IPS DF 19.7 (cell line): ENCODE measurements around the gene SRRM1.
"Not testable (repeated sequence)": the region's sequence is repeated elsewhere in the genome, so short reads cannot be mapped to it uniquely, and the experiment has no call there.

Experiments
- DNase-seq: peaks from one replicate; pipeline ENCODE4 v3.0.0-alpha.2; 2013; ENCODE audit warnings: low read depth, low spot score

SRRM1 gene

GRCh38 chr1:24643363-24644099 is 429 bp downstream of the SRRM1 start:
- no peak for DNase-seq

DNA sequence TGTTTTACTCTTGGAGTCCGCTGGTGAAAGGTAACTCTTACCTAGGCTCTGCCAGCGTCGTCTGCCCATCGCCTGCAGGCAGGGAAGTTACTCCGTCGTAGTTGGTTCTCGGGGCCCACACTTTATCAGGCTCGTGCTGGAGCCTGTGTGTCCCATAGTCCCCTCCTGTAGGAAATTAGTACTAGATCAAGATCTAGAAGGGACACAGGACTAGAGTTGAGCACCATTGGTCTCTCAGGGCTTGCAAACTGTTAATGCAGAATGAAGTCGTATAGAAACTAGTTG is 940 bp downstream of the SRRM1 start:
- DNase-seq = no peak

DNA sequence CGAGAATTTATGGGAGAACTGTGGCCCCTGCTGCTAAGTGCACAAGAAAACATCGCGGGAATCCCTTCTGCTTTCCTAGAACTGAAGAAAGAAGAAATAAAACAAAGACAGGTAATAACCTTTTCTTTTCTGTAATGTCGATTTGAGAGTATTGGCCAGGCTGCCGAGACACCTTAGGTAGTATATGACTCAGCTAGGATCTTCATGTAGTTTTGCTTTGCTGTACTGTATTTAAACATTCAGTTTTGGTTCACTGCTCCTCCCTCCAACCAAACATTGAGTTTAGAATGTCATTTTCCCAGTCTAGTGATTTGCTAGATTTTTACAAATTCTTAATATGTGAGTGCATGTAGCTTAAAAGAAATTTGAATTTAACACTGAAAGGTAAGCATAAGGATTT is 5.8 kb downstream of the SRRM1 start:
- DNase-seq = no peak

- DNase-seq = no peak
These were observed 9.3 kb downstream of the SRRM1 start for GRCh38 chr1:24652382-24652781.

- DNase-seq = no peak
These were observed 10.9 kb downstream of the SRRM1 start for GRCh38 chr1:24654010-24654409.

GRCh38 chr1:24656046-24656445 is 12.9 kb downstream of the SRRM1 start:
- DNase-seq = no peak

- no peak for DNase-seq
These were observed 14.7 kb downstream of the SRRM1 start for GRCh38 chr1:24657781-24658180.

DNA sequence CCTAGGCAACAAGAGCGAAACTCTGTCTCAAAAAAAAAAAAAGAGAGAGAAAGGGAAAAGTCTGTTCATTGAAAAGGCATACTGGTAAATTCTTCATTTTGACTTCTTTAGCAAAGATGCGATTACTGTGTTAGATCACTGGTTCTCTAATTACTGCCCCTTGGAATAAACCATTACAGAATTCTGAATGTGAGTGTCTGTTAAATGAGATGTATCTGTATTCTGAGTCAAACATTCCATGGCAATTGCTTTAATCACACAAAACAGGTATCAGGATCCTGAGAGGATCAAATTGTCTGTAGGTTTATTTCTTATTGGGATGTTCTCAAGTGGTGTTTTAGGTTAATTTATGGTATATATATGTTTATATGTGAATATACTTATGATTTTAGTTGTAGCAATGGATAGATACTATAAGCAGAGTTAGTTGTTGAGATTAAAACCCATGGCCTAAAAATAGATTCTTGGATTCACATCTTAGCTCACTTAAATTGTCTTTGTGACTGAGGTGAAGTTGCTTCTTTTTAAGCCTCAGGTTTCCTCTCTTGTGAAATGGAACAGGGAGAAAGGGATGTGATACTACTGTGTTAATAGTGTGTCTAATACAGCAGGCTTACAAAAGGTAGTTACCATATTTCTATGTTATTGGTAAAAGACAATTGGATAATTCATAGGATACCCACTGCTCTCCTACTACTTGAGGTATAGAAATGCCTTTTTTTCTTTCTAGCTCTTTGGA is 16.2 kb downstream of the SRRM1 start:
- no peak for DNase-seq

- DNase-seq = no peak
These were observed 17.0 kb downstream of the SRRM1 start for GRCh38 chr1:24659993-24660665.

- no peak for DNase-seq
These were observed 21.5 kb downstream of the SRRM1 start for GRCh38 chr1:24664507-24665033.

DNA sequence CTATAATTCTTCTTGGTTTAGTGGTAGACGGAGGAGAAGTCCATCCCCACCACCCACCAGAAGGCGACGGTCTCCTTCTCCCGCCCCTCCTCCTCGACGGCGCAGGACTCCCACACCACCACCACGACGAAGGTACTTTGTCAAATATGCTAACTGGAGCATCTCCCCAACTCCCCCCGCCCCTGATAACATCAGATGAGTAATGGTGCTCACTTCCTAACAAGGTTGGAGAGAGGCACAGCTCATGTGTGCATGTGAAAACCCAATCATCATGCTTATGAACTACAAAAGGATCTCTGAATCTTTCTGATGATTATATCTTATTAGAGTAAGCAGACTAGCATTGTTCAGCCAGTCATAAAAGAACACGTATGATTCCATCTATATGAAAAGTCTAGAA is 23.7 kb downstream of the SRRM1 start:
- DNase-seq = no peak

- DNase-seq = not testable (repeated sequence)
These were observed 28.3 kb downstream of the SRRM1 start for GRCh38 chr1:24671372-24671771.

DNA sequence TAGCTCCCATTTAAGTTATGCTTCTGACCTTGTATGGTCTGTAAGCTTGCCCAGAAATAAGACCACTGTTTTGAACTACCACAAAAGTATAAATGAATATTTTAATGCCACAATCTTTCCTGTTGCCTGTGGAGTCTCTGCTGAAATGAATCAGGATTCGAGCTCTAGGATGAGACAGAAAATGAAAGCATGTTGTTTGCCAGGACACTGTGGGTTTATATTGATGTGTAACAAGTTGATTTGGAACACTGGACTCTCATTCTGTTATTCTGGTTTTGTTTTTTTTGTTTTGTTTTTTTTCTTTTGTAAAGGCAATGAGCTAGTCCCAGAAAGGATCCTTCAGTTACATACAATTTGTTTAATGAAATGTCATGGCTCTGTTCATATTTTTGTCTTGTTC is 29.6 kb downstream of the SRRM1 start:
- DNase-seq = not testable (repeated sequence)

- no peak for DNase-seq
These were observed 30.2 kb downstream of the SRRM1 start for GRCh38 chr1:24673341-24673740.

DNA sequence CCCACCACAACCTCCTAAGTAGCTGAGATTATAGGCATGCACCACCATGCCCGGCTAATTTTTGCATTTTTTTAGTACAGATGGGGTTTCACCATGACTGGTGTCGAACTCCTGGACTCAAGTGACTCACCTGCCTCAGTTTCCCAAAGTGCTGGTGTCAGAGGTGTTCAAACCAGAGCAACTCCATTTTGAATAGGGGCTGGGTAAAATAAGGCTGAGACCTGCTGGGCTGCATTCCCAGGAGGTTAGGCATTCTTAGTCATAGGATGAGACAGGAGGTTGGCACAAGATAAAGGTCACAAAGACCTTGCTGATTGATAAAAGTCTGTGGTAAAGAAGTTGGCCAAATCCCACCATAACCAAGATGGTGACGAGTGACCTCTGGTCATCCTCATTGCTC is 35.3 kb downstream of the SRRM1 start:
- not testable (repeated sequence) for DNase-seq

DNA sequence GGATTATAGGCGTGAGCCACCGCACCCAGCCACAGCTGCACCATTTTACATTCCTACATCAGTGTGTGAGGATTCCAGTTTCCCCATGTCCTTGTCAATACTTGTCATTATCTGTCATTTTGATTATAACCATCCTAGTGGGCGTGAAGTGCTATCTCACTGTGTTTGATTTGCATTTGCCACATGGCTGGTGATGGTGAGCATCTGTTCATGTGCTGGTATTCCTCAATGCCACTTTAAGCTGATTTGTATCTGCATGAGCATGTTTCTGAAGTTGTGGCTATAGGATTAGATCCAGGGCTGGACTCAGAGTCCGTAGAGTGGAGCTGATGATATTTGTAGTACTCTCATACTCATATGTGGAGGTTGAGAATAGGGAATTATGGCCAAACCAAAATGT is 36.6 kb downstream of the SRRM1 start:
- no peak for DNase-seq

DNA sequence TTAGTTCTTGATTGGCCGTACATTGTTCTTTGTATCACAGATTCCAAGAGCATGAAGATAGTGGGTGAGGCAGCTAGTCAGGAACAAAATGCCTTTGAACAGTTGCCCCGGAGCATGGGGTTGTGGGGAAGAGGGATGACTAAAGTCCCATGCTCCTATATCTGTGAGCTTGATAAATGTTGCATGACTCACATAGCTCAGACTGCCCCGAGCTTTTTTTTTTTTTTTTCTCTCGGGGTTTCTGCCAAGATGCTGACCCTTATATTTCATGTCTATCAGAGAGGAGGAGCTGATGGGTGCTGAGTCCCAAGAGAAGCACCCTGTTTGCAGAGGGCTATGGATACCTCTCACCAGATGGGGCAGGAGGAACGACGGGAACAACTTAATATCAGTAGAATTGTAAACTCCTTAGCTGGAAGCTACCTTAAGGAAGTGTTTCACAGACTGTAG is 40.6 kb downstream of the SRRM1 start:
- DNase-seq = no peak

GRCh38 chr1:24688033-24688432 is 44.9 kb downstream of the SRRM1 start:
- no peak for DNase-seq

DNA sequence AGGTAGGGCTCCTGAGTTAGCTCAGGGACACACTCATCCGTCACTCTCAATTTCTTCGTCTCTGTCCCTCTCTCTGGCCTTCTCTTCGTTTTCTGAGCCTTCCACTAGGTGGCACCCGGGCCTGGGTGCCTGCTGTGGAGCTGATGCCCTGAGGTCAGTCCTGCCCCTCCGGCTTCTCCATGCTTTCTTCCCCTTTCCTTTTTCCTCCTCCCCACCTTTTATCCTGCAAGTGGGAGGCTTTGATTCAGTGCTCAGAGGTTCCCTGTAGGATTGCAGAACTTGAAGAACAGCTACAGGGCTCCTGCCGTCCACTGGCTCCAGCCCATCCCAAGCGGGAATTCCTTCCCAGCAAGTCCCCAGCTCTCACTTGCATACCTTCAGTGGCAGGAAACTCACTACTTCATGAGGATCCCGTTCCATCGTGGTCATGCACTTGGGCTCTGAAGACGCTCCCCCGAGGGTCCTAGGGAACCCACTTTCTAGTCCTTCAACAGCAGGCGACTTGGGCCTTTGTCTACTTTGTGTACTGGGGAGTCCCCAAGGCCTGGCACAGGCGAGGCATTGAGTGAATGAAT is 45.6 kb downstream of the SRRM1 start:
- DNase-seq = no peak

- DNase-seq = no peak
These were observed 47.9 kb downstream of the SRRM1 start for GRCh38 chr1:24691051-24691450.

- DNase-seq = no peak
These were observed 49.4 kb downstream of the SRRM1 start for GRCh38 chr1:24692351-24692980.
